DOHH2 (cell line): Measurements from ENCODE around the gene KRTAP10-1.

Source experiments
- H3F3A ChIP-seq: fragments of 200-600 bp; sonication (generic), shearing (Covaris generic); 2 replicates; pipeline ENCODE4 v1.6.0; 2016; ENCODE audit warnings: antibody characterized with exemption, mild to moderate bottlenecking; ENCODE audit not compliant: control insufficient read depth, insufficient read depth
- H3K27ac ChIP-seq: fragments of 200-600 bp; sonication (generic); 2 replicates; pipeline ENCODE4 v1.5.1; 2014; ENCODE audit warnings: low read depth, mild to moderate bottlenecking, low read length, moderate library complexity
- H3K27me3 ChIP-seq: fragments of 200-600 bp; sonication (generic); 2 replicates; pipeline ENCODE4 v1.6.1; 2014; ENCODE audit warnings: mild to moderate bottlenecking, low read length, mixed read lengths; ENCODE audit not compliant: control insufficient read depth
- H3K36me3 ChIP-seq: fragments of 200-600 bp; sonication (generic); 2 replicates; pipeline ENCODE4 v1.6.1; 2014; ENCODE audit warnings: mild to moderate bottlenecking, low read length, moderate library complexity, mixed read lengths; ENCODE audit not compliant: control insufficient read depth
- H3K4me1 ChIP-seq: fragments of 200-600 bp; sonication (generic); 2 replicates; pipeline ENCODE4 v1.6.1; 2014; ENCODE audit warnings: mild to moderate bottlenecking, low read length, mixed read lengths; ENCODE audit not compliant: control insufficient read depth
- H3K4me2 ChIP-seq: fragments of 200-600 bp; sonication (generic); 2 replicates; pipeline ENCODE4 v1.6.0; 2014; ENCODE audit warnings: mild to moderate bottlenecking, low read length, moderate library complexity
- H3K4me3 ChIP-seq: fragments of 200-600 bp; sonication (generic); 2 replicates; pipeline ENCODE4 v1.5.1; 2014; ENCODE audit warnings: mild to moderate bottlenecking, low read length, mixed read lengths
- H3K79me2 ChIP-seq: fragments of 200-600 bp; sonication (generic); 2 replicates; pipeline ENCODE4 v1.6.1; 2014; ENCODE audit warnings: mild to moderate bottlenecking, low read length, mixed read lengths; ENCODE audit not compliant: control insufficient read depth
- H3K9me2 ChIP-seq: fragments of 200-600 bp; sonication (generic); replicated peaks from 2 replicates; pipeline ENCODE4 v1.6.1; 2014; ENCODE audit warnings: mild to moderate bottlenecking, low read length, mixed read lengths; ENCODE audit not compliant: control insufficient read depth
- H3K9me3 ChIP-seq: fragments of 200-600 bp; sonication (generic); 2 replicates; pipeline ENCODE4 v1.6.1; 2014; ENCODE audit warnings: antibody characterized with exemption, low read length, mixed read lengths; ENCODE audit not compliant: control insufficient read depth, insufficient read depth
- H4K20me1 ChIP-seq: fragments of 200-600 bp; sonication (generic); 2 replicates; pipeline ENCODE4 v1.6.0; 2014; ENCODE audit warnings: low read depth, mild to moderate bottlenecking, antibody characterized with exemption, low read length, moderate library complexity; ENCODE audit not compliant: control insufficient read depth, insufficient read depth
- EZH2phosphoT487 ChIP-seq: fragments of 200-600 bp; sonication (generic); IDR thresholded peaks from 2 replicates; pipeline ENCODE4 v1.6.1; 2017; ENCODE audit warnings: borderline replicate concordance, mild to moderate bottlenecking, antibody characterized with exemption, low read length, moderate library complexity, mixed read lengths
- TF ChIP-seq, protein P1 (sequence below): fragments of 200-600 bp; sonication (generic); IDR thresholded peaks from one replicate; pipeline ENCODE4 v1.5.1; 2014; ENCODE audit warnings: antibody characterized with exemption, mild to moderate bottlenecking, low read depth, low read length; ENCODE audit not compliant: poor library complexity, severe bottlenecking

Gene KRTAP10-1

DNA sequence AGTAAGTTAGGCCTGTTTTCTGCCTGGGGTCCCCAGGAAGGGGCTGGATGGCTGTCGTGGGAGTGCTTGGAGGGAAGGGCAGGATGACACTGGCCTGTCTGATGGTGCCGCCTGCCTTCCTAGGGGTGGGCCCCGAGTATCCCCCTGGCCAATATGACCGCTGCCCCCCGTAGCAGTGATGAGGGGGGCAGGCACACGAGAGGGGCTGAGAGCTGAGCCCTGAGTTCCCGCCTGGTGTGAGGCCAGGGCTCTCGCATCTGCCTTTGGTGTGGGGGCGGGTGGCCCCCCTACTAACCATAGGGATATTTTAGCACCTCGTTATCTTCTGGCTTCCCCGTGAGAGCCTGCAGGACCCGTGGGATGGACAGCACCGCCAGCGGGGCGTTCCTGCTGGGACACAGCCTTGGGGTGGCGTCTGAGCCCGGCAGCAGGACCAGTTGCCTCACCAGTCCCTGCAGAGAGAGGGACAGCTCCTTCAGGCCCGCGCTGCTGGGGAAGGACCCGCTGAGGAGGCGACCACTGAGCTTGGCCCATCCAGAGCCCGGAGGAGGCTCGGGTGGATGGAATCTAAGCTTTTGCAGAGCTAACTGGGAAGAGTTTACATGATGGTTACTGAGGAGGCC, 10.4 kb downstream of the KRTAP10-1 start:
- H3K36me3 ChIP-seq = no peaks in the 10 kb centered on the region
- no peak overlapping the region for H3K4me2 ChIP-seq
- H3K27me3 ChIP-seq = no peaks in the 10 kb centered on the region
- no peaks in the 10 kb centered on the region for H3K79me2 ChIP-seq
- no peaks in the 10 kb centered on the region for H3K4me1 ChIP-seq
- no peaks in the 10 kb centered on the region for H4K20me1 ChIP-seq
- no peak overlapping the region for H3K4me3 ChIP-seq
- no peak overlapping the region for H3K27ac ChIP-seq
- no peaks in the 10 kb centered on the region for H3F3A ChIP-seq
- H3K9me3 ChIP-seq = peaks cover 4% of the 10 kb centered on the region; the same call in 1 of the 2 replicates
- H3K9me2 ChIP-seq = no peaks in the 10 kb centered on the region
- TF ChIP-seq, protein P1, sequence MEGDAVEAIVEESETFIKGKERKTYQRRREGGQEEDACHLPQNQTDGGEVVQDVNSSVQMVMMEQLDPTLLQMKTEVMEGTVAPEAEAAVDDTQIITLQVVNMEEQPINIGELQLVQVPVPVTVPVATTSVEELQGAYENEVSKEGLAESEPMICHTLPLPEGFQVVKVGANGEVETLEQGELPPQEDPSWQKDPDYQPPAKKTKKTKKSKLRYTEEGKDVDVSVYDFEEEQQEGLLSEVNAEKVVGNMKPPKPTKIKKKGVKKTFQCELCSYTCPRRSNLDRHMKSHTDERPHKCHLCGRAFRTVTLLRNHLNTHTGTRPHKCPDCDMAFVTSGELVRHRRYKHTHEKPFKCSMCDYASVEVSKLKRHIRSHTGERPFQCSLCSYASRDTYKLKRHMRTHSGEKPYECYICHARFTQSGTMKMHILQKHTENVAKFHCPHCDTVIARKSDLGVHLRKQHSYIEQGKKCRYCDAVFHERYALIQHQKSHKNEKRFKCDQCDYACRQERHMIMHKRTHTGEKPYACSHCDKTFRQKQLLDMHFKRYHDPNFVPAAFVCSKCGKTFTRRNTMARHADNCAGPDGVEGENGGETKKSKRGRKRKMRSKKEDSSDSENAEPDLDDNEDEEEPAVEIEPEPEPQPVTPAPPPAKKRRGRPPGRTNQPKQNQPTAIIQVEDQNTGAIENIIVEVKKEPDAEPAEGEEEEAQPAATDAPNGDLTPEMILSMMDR = no peak
- no peak for TF ChIP-seq EZH2phosphoT487

DNA sequence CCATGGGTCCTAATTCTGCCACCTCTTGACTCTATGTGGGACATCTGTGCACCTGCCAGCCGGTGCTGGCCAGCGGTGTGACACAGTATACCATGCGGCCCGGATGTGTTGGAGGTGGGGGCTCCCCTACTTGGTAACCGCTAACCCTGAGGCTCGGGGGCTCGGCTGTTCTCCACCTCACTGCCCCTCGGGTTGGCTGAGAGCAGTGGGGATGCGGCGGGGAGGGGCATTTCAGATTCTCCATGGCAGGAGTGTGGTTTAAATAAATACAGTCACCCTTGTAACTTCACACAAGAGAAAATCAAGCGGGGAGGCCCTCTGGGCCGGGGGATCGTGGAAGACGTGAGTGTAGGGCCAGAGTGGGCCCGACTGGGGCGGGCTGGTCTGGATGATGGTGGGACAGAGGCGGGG, 11.0 kb downstream of the KRTAP10-1 start:
- Histone ChIP-seq H3K4me3 (no peak overlapping the region), H3K9me2 (no peaks in the 10 kb centered on the region), H3K27me3 (no peaks in the 10 kb centered on the region), H3F3A (no peaks in the 10 kb centered on the region), H3K9me3 (peaks cover 10% of the 10 kb centered on the region; the same call in 1 of the 2 replicates), H3K27ac (no peak overlapping the region), H4K20me1 (no peaks in the 10 kb centered on the region), H3K36me3 (no peaks in the 10 kb centered on the region), H3K4me2 (no peak overlapping the region), H3K4me1 (no peaks in the 10 kb centered on the region), H3K79me2 (no peaks in the 10 kb centered on the region)
- TF ChIP-seq, protein P1 = no peak
- no peak for TF ChIP-seq EZH2phosphoT487

DNA sequence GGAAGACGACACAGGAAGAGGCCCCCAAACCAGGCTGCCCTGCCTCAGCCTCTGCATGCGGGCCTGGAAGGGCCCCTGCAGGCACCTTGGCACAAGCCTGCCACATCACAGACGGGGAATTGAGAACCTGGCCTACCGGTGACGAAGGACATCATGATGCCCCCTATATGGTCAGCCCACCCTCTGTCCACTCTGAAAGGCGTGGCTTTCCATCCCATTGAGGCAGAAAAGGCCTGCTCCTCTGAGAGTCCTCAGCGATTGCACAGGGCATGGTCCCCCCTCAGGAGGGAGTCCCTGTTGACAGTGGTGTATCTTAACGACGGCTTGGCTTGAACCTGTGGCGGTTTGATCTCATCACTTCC, 11.4 kb downstream of the KRTAP10-1 start:
- Histone ChIP-seq H3K9me2 (no peaks in the 10 kb centered on the region), H3K27ac (no peak overlapping the region), H3K9me3 (peaks cover 14% of the 10 kb centered on the region; the same call in 1 of the 2 replicates), H3K79me2 (no peaks in the 10 kb centered on the region), H3K4me2 (no peak overlapping the region), H4K20me1 (no peaks in the 10 kb centered on the region), H3K4me1 (no peaks in the 10 kb centered on the region), H3K36me3 (no peaks in the 10 kb centered on the region), H3F3A (no peaks in the 10 kb centered on the region), H3K27me3 (no peaks in the 10 kb centered on the region), H3K4me3 (no peak overlapping the region)
- TF ChIP-seq EZH2phosphoT487 = no peak
- TF ChIP-seq, protein P1 = no peak
